Mesodermal cell (in vitro differentiated cells): ENCODE data around the gene LGI2.
"Not testable (repeated sequence)": the region's sequence is repeated elsewhere in the genome, so short reads cannot be mapped to it uniquely, and the experiment has no call there.

Experiments
- H3K27ac ChIP-seq: 2 replicates; pipeline ENCODE4 v1.7.0; 2013; ENCODE audit warnings: mild to moderate bottlenecking, low read depth, low read length, moderate library complexity; ENCODE audit not compliant: severe bottlenecking
- H3K36me3 ChIP-seq: 2 replicates; pipeline ENCODE4 v1.7.1; 2013; ENCODE audit warnings: mild to moderate bottlenecking, low read length, moderate library complexity; ENCODE audit not compliant: control insufficient read depth, insufficient read depth
- H3K4me1 ChIP-seq: one replicate; pipeline ENCODE4 v1.7.1; 2013; ENCODE audit warnings: mild to moderate bottlenecking, low read length; ENCODE audit not compliant: insufficient read depth, control insufficient read depth, poor library complexity, severe bottlenecking
- H3K4me3 ChIP-seq: 2 replicates; pipeline ENCODE4 v1.7.0; 2013; ENCODE audit warnings: low read length, control low read depth, mild to moderate bottlenecking; ENCODE audit not compliant: insufficient read depth, poor library complexity, severe bottlenecking; ENCODE audit errors: extremely low read depth
- H3K9me3 ChIP-seq: 2 replicates; pipeline ENCODE4 v1.7.1; 2013; ENCODE audit warnings: mild to moderate bottlenecking, low read length, moderate library complexity; ENCODE audit not compliant: control insufficient read depth
- WGBS, 2 experiments: methylation state at CpG; one replicate each; pipeline ENCODE4 v1.1.5; 2013; ENCODE audit warnings: missing lambda C conversion rate in 2 of 2; ENCODE audit not compliant: insufficient coverage in 2 of 2; 5-methylcytosine and 5-hydroxymethylcytosine counted together

LGI2 gene

DNA sequence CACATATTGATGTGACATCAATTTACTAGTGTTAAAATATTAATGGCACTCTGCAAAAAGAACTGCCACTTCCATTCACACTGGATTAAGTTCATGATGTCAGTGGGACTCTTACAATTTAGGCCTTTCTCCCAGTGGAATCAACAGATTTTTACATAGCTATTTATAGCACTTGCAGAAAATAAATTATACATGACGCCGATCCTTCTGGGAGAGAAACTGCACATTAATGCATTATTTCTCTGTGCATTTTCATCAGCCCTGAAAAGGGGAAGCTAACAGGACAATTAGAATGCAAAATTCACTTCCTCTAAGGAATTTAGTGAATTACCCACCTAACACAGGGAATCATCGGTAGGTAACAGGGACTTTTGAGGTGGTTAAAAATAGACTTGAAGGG, 15.7 kb downstream of the LGI2 start:
- Histone ChIP-seq H3K4me1 (peaks cover 4% of the 10 kb centered on the region), H3K4me3 (no peak overlapping the region), H3K27ac (no peak overlapping the region), H3K36me3 (no peaks in the 10 kb centered on the region), H3K9me3 (no peaks in the 10 kb centered on the region)
- 85 to 92% methylated on average over 2 of the region's 3 CpGs for WGBS, 2 experiments

GRCh38 chr4:25014662-25014983, 16.1 kb downstream of the LGI2 start:
- H3K27ac ChIP-seq, H3K36me3 ChIP-seq, H3K4me3 ChIP-seq, H3K4me1 ChIP-seq, H3K9me3 ChIP-seq: not testable (repeated sequence)
- 93 to 100% methylated on average over 1 of the region's 1 CpG for WGBS, 2 experiments

DNA sequence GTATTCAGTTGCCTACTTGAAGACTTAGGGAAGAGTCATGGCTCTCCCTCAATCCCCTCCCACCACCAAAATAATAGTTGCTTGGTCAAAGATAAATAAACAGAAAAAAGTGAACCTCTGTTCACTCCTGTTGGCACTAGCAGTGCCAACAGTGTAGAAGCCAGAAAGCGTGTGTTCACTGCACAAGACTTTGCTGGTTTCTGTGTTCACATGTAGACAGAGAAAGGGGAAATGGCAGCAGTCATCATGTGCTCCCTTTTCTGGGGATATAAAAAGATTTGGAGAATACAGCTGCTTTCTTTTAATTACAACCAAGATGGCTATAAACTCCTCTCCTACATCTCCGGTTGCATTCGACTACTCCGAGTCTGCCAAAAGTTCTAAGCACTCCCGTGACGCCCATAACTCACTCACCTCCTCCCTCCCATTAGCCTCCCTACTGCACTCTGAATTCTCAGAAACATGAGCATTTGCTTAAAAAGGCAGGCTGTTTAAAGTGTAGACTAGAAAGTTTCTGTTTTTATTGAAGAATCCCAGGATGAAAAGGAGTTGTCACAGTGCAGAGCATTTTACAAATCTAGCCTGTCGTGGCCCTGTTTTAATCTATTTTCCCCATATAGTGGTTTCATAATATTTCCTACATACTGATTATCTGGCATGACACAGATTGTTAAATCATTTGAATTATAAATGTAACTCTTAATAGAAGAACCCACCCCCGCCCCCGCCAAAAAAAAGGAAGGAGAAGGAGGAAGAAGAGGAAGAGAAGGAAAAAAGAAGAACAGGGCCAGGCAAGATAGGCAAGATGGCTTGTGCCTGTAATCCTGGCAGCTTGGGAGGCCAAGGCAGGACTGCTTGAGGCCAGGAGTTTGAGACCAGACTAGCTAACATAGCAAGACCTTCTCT, 16.7 kb downstream of the LGI2 start:
- Histone ChIP-seq H3K27ac (no peak overlapping the region), H3K36me3 (no peaks in the 10 kb centered on the region), H3K9me3 (no peaks in the 10 kb centered on the region), H3K4me1 (peaks cover 4% of the 10 kb centered on the region), H3K4me3 (no peak overlapping the region)
- WGBS, 2 experiments: 85 to 93% methylated on average over 6 to 8 of the region's 9 CpGs

DNA sequence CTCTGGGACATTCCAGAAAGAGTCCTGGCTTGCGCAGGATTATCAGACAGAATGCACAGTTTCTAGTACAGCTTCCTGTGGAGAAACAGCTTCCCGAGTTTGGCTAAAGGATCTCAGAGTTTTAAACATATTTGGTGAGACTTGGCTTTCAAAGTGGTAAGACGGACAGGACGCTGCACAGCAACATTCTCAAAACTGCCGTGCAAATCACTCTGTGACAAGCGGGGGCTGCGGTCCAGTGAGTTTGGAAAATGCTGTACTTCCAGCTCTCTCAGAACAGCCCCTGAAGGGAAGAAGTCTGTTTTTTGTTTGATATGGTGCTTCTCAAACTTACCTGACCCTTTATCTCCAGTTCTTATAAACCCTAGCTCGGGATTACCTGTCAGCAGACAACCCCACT, 18.1 kb downstream of the LGI2 start:
- Histone ChIP-seq H3K36me3 (no peaks in the 10 kb centered on the region), H3K9me3 (no peaks in the 10 kb centered on the region), H3K27ac (no peak overlapping the region), H3K4me3 (no peak overlapping the region), H3K4me1 (peaks cover 4% of the 10 kb centered on the region)
- WGBS, 2 experiments: 97 to 98% methylated on average over 5 to 6 of the region's 8 CpGs

GRCh38 chr4:25011135-25011866, 19.4 kb downstream of the LGI2 start:
- Histone ChIP-seq H3K36me3 (no peaks in the 10 kb centered on the region), H3K4me1 (peaks cover 4% of the 10 kb centered on the region), H3K4me3 (no peak overlapping the region), H3K9me3 (no peaks in the 10 kb centered on the region), H3K27ac (no peak overlapping the region)
- WGBS, 2 experiments: 93 to 97% methylated on average over 10 of the region's 14 CpGs

- Histone ChIP-seq H3K36me3 (no peaks in the 10 kb centered on the region), H3K4me3 (no peak overlapping the region), H3K9me3 (no peaks in the 10 kb centered on the region), H3K4me1 (peaks cover 9% of the 10 kb centered on the region), H3K27ac (no peak overlapping the region)
- WGBS, 2 experiments: 87 to 95% methylated on average over 2 of the region's 2 CpGs
These were observed 23.1 kb downstream of the LGI2 start for GRCh38 chr4:25007598-25007997.

DNA sequence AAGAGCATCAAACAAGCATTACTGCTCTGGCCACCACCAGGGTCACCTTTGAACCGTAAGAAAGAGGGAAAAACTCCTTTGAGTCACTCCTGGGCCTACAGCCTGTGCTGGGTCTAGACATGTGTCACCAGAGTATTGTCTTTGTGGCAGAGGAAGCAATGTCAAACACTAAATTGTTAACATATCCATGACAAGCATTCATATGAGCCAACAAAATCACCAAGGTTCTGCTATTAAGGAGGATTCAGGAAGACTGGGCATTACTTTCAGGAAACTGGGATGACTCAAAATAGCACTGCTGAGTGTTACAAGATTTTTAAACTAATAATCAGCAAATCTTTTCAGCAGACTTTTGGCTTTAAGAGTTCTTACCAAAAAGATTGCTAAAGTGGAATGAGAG, 28.1 kb downstream of the LGI2 start:
- 100% methylated on average over 1 of the region's 1 CpG; no CpG with 5 or more reads in 1 of the 2 experiments for WGBS, 2 experiments
- H3K36me3 ChIP-seq: no peaks in the 10 kb centered on the region
- no peak overlapping the region for H3K4me3 ChIP-seq
- H3K4me1 ChIP-seq: peaks cover 16% of the 10 kb centered on the region
- H3K27ac ChIP-seq: no peak overlapping the region
- peaks cover 6% of the 10 kb centered on the region for H3K9me3 ChIP-seq

GRCh38 chr4:25001509-25001908, 29.2 kb downstream of the LGI2 start:
- WGBS, 2 experiments: 92 to 94% methylated on average over 2 to 3 of the region's 3 CpGs
- Histone ChIP-seq H3K9me3 (peaks cover 6% of the 10 kb centered on the region), H3K4me3 (no peak overlapping the region), H3K36me3 (no peaks in the 10 kb centered on the region), H3K27ac (no peak overlapping the region), H3K4me1 (peaks cover 16% of the 10 kb centered on the region)

DNA sequence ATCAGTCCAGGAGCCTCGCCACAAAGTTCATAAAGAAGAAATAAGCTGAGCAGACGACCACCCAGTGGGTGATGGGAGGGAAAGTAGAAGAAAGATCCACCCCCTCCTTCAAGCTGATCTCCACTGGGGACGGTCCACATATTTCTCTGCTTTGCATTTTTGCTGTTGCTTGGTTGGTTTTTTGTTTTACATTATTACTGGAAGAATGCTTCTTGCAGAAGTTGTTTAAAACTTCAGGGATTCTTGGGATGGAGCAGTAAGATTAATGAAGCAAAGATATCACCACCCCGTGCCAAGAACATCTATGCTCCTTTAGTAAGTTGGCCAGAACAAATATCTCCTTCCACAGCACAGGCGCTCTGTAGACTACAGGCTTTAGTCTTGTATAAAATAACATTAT, 30.1 kb downstream of the LGI2 start:
- no peak overlapping the region for H3K4me3 ChIP-seq
- WGBS, 2 experiments: 80 to 100% methylated on average over 1 of the region's 5 CpGs
- peaks cover 6% of the 10 kb centered on the region for H3K9me3 ChIP-seq

DNA sequence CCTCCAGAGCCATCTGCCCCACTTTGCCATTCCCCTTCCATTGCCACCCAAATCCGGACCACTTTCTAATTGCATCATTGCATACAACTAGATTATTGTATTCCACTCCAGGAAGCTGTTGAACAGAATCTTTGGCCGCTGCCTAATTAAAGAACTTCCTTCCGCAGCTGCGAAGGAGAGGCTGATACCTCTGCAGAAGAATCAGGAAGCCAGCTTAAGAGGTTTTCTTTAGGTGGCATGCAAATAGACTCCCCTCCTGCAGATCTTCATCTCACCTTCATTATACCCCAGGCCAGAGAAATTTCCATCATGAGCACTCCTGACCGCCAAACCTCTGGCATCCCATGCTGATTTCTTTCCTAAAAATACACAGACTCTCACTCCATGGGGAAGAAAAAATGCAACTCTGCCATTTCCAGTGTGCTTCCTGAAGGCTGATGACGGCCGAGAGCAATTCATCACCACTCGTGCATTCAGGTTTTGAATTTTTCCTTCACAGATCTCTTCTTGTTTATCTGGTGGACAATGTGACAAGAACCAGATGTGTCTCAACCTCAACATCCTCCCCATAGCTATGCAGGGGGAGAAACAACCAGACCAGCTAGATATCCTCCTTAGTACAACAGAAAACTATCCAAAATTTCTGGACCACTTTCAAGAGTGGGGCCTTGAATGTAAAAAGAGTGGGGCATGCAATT, 31.2 kb downstream of the LGI2 start:
- Histone ChIP-seq H3K9me3 (peaks cover 15% of the 10 kb centered on the region), H3K27ac (peak overlapping the region; percentile 77), H3K4me1 (peaks cover 16% of the 10 kb centered on the region), H3K36me3 (no peaks in the 10 kb centered on the region), H3K4me3 (no peak overlapping the region)
- 35 to 50% methylated on average over 4 to 8 of the region's 8 CpGs for WGBS, 2 experiments

More for the DNA sequence above, 30.1 kb downstream of the LGI2 start:
- no peaks in the 10 kb centered on the region for H3K36me3 ChIP-seq
- no peak overlapping the region for H3K27ac ChIP-seq
- peaks cover 16% of the 10 kb centered on the region for H3K4me1 ChIP-seq
